Skeletal muscle satellite cell (primary cell): ENCODE results near the gene SHCBP1L.

Experiments
- H3K27me3 ChIP-seq: 2 replicates; pipeline ENCODE4 v1.7.0; 2013; ENCODE audit warnings: low read length; ENCODE audit not compliant: control insufficient read depth, insufficient read depth
- H3K36me3 ChIP-seq: 2 replicates; pipeline ENCODE4 v1.7.0; 2013; ENCODE audit warnings: mild to moderate bottlenecking, control low read depth, low read length; ENCODE audit not compliant: insufficient read depth
- H3K4me1 ChIP-seq: 2 replicates; pipeline ENCODE4 v1.7.0; 2013; ENCODE audit warnings: low read length; ENCODE audit not compliant: control insufficient read depth, insufficient read depth
- H3K4me2 ChIP-seq: 2 replicates; pipeline ENCODE4 v1.7.0; 2013; ENCODE audit warnings: mild to moderate bottlenecking, low read length
- H3K4me3 ChIP-seq: 2 replicates; pipeline ENCODE4 v1.7.0; 2013; ENCODE audit warnings: low read length
- H3K9ac ChIP-seq: 2 replicates; pipeline ENCODE4 v1.7.0; 2013; ENCODE audit warnings: mild to moderate bottlenecking, low read depth, low read length, moderate library complexity
- H3K9me3 ChIP-seq: replicated peaks from 2 replicates; pipeline ENCODE4 v1.7.0; 2013; ENCODE audit warnings: mild to moderate bottlenecking, control low read depth, low read length

Gene SHCBP1L

DNA sequence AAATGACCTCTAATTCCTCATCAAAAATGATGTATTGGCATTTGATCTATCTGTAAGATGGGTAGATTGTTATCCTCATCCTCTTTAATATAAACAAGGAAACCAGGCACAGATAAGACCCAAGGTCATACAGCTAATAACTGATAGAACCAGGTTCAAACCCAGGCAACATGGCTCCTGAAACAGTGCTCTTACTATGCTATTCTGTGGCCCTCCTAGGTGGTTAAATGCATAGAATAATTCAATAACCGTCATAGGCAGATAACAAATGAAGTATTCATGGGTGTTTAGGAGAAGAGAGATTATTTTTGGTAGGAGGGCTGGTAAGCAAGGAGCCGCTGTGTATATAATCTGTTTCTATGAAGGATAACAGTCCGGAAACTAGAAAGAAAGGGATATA is 67.4 kb downstream of the SHCBP1L start:
- Histone ChIP-seq H3K4me1 (no peaks in the 10 kb centered on the region), H3K4me2 (no peak overlapping the region), H3K36me3 (peaks cover 81% of the 10 kb centered on the region), H3K9me3 (no peaks in the 10 kb centered on the region), H3K27me3 (no peaks in the 10 kb centered on the region), H3K9ac (no peak overlapping the region), H3K4me3 (no peak overlapping the region)

DNA sequence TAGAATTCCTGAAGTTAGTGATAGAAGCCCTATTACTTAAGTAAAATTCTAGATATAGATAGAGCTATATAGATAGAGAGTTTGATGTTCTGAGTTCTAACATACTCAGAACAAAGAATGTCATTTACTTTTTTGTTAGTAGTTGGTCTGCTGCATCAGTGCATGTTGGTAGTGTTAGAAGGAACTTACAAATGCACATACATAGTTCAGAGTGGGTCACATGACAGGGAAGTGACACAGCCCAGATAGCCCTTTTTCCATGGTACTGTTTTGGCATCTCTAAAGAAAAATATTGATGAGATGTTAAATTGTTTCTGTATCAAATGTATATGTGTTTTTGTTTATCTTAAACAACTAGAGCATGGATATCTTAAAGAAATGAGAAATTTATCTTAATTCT is 68.1 kb downstream of the SHCBP1L start:
- no peaks in the 10 kb centered on the region for H3K4me1 ChIP-seq
- H3K4me2 ChIP-seq = no peak overlapping the region
- H3K9me3 ChIP-seq = no peaks in the 10 kb centered on the region
- H3K27me3 ChIP-seq = no peaks in the 10 kb centered on the region
- peaks cover 85% of the 10 kb centered on the region for H3K36me3 ChIP-seq
- no peak overlapping the region for H3K9ac ChIP-seq
- H3K4me3 ChIP-seq = no peak overlapping the region

GRCh38 chr1:182877842-182878241 is 75.1 kb downstream of the SHCBP1L start:
- H3K27me3 ChIP-seq = no peaks in the 10 kb centered on the region
- no peaks in the 10 kb centered on the region for H3K9me3 ChIP-seq
- no peak overlapping the region for H3K4me2 ChIP-seq
- peaks cover 95% of the 10 kb centered on the region for H3K36me3 ChIP-seq
- no peak overlapping the region for H3K9ac ChIP-seq
- no peaks in the 10 kb centered on the region for H3K4me1 ChIP-seq
- H3K4me3 ChIP-seq = no peak overlapping the region

- no peak overlapping the region for H3K4me2 ChIP-seq
- H3K4me1 ChIP-seq = no peaks in the 10 kb centered on the region
- H3K9ac ChIP-seq = no peak overlapping the region
- H3K9me3 ChIP-seq = no peaks in the 10 kb centered on the region
- no peaks in the 10 kb centered on the region for H3K27me3 ChIP-seq
- no peak overlapping the region for H3K4me3 ChIP-seq
- peaks cover 100% of the 10 kb centered on the region for H3K36me3 ChIP-seq
These were observed 75.6 kb downstream of the SHCBP1L start for GRCh38 chr1:182877331-182877730.

DNA sequence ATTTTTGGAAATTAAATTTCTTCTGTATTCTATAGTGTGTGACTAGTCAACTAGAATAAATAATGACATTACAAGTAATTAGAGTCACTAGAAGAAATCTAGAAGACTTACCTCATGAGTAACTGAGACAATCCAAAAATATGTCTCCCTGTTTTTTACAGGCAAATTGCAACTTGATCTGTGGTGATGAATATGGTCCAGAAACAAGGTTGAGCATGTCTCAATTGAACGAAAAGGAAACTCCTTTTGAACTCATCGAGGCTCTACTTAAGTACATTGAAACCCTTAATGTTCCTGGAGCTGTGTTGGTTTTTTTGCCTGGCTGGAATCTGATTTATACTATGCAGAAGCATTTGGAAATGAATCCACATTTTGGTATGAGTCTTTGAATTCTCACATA is 77.1 kb downstream of the SHCBP1L start:
- Histone ChIP-seq H3K4me3 (no peak overlapping the region), H3K4me1 (no peaks in the 10 kb centered on the region), H3K9ac (no peak overlapping the region), H3K4me2 (no peak overlapping the region), H3K27me3 (no peaks in the 10 kb centered on the region), H3K36me3 (peaks cover 100% of the 10 kb centered on the region), H3K9me3 (no peaks in the 10 kb centered on the region)

DNA sequence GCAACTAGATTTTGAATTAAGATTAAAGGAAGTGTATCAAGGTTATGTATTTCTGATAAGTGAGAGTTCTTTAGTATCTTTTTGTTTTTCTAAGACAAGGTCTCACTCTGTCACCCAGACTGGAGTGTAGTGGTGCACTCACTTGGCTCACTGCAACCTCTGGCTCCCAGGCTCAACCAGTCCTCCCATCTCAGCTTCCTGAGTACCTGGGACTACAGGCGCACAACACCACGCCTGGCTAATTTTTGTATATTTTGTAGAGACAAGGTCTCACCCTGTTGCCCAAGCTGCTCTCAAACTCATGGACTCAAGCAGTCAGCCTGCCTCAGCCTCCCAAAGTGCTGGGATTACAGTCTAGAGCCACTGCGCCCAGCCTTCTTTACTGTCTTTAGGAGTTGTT is 80.1 kb downstream of the SHCBP1L start:
- peaks cover 98% of the 10 kb centered on the region for H3K36me3 ChIP-seq
- H3K4me1 ChIP-seq = no peaks in the 10 kb centered on the region
- H3K4me3 ChIP-seq = no peak overlapping the region
- H3K27me3 ChIP-seq = no peaks in the 10 kb centered on the region
- H3K4me2 ChIP-seq = no peak overlapping the region
- H3K9me3 ChIP-seq = no peaks in the 10 kb centered on the region
- H3K9ac ChIP-seq = no peak overlapping the region

- no peak overlapping the region for H3K9ac ChIP-seq
- no peaks in the 10 kb centered on the region for H3K9me3 ChIP-seq
- H3K4me2 ChIP-seq = no peak overlapping the region
These were observed 83.7 kb downstream of the SHCBP1L start for GRCh38 chr1:182869241-182869666.

DNA sequence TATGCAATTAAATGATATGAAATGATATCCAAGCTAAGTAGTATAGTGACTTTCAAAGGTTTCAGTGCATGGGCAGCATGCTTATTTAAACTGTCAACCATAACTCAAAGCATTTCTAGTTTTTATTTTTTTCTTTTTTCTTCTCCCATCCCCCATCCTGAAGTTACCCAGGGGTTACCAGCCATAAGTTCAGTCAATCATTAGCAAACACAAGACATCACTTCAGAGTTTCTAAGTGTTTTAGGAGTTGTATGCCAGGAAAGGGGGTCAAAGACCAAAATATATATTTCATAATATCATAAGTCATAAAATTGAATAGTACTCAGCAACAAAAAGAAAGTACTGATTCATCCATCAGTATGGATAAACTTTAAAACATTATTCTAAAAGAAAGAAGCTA is 85.1 kb downstream of the SHCBP1L start:
- H3K36me3 ChIP-seq = peaks cover 91% of the 10 kb centered on the region
- no peaks in the 10 kb centered on the region for H3K4me1 ChIP-seq
- no peak overlapping the region for H3K9ac ChIP-seq

More at GRCh38 chr1:182869241-182869666, 83.7 kb downstream of the SHCBP1L start:
- Histone ChIP-seq H3K4me3 (no peak overlapping the region), H3K36me3 (peaks cover 95% of the 10 kb centered on the region), H3K27me3 (no peaks in the 10 kb centered on the region), H3K4me1 (no peaks in the 10 kb centered on the region)

GRCh38 chr1:182863940-182864339 is 89.0 kb downstream of the SHCBP1L start:
- H3K4me1 ChIP-seq = no peaks in the 10 kb centered on the region
- no peak overlapping the region for H3K9ac ChIP-seq
- H3K36me3 ChIP-seq = peaks cover 93% of the 10 kb centered on the region
- H3K4me2 ChIP-seq = no peak overlapping the region
- no peaks in the 10 kb centered on the region for H3K9me3 ChIP-seq
- H3K4me3 ChIP-seq = no peak overlapping the region
- H3K27me3 ChIP-seq = no peaks in the 10 kb centered on the region

More for the DNA sequence above, 85.1 kb downstream of the SHCBP1L start:
- H3K4me3 ChIP-seq = no peak overlapping the region
- H3K4me2 ChIP-seq = no peak overlapping the region
- H3K27me3 ChIP-seq = no peaks in the 10 kb centered on the region
- H3K9me3 ChIP-seq = no peaks in the 10 kb centered on the region

GRCh38 chr1:182862827-182863226 is 90.1 kb downstream of the SHCBP1L start:
- Histone ChIP-seq H3K9ac (no peak overlapping the region), H3K9me3 (no peaks in the 10 kb centered on the region), H3K4me3 (no peak overlapping the region), H3K36me3 (peaks cover 93% of the 10 kb centered on the region), H3K4me1 (no peaks in the 10 kb centered on the region), H3K27me3 (no peaks in the 10 kb centered on the region), H3K4me2 (no peak overlapping the region)

DNA sequence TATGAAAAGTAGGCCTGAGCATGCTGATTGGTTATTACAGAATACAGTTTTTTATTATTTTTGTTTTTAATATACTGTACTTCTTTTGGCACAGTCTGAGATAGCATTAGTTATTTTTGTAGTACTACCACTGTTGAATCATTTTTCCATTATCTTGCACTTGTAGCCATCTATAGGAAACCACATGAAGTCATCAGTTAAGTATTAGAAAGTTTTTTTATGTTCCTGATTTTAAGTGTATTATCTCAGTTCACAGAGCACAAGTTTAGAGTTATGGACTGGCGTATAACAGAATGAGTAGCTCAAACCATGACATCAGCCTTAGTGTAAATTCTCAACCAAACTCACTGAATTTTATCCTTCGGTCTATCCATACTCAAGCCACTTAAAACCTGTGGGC is 91.0 kb downstream of the SHCBP1L start:
- Histone ChIP-seq H3K9ac (no peak overlapping the region), H3K27me3 (no peaks in the 10 kb centered on the region), H3K4me1 (no peaks in the 10 kb centered on the region), H3K36me3 (peaks cover 94% of the 10 kb centered on the region), H3K4me2 (no peak overlapping the region), H3K4me3 (no peak overlapping the region), H3K9me3 (no peaks in the 10 kb centered on the region)

GRCh38 chr1:182860658-182861057 is 92.3 kb downstream of the SHCBP1L start:
- H3K9me3 ChIP-seq = no peaks in the 10 kb centered on the region
- no peak overlapping the region for H3K4me3 ChIP-seq
- no peaks in the 10 kb centered on the region for H3K27me3 ChIP-seq
- H3K4me1 ChIP-seq = no peaks in the 10 kb centered on the region
- no peak overlapping the region for H3K4me2 ChIP-seq
- H3K36me3 ChIP-seq = peaks cover 94% of the 10 kb centered on the region
- no peak overlapping the region for H3K9ac ChIP-seq
